Fibroblast of skin of left biceps (primary cell): ENCODE data around the gene TMEM231.
"Not testable (repeated sequence)": the region's sequence is repeated elsewhere in the genome, so short reads cannot be mapped to it uniquely, and the experiment has no call there.

Experiments used
- DNase-seq, 2 experiments: peaks; one replicate each; pipeline ENCODE4 v3.0.0-alpha.2; 2013; ENCODE audit warnings: low read depth in 2 of 2

The TMEM231 gene

GRCh38 chr16:75532142-75532765, 23.8 kb downstream of the TMEM231 start:
- DNase-seq, result no peak

DNA sequence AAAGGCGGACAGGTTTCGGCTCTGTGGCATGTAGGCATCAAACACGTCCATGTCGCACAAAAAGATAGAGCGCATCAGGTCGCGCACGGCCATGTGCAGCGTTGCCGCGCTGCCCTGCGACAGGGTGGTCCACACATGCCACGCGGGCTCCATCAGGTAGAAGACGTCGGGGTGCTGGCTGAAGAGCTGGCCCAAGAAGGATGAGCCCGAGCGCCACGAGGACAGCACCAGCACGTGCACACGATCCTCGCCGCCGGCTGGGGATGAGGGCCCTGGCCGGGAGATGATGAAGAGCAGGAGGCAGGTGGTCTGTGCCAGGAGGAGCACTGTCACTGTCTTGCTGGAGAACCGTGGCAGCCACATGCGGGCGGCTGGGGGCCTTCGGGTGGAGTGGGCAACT, 26.1 kb downstream of the TMEM231 start:
- DNase-seq, result no peak

DNA sequence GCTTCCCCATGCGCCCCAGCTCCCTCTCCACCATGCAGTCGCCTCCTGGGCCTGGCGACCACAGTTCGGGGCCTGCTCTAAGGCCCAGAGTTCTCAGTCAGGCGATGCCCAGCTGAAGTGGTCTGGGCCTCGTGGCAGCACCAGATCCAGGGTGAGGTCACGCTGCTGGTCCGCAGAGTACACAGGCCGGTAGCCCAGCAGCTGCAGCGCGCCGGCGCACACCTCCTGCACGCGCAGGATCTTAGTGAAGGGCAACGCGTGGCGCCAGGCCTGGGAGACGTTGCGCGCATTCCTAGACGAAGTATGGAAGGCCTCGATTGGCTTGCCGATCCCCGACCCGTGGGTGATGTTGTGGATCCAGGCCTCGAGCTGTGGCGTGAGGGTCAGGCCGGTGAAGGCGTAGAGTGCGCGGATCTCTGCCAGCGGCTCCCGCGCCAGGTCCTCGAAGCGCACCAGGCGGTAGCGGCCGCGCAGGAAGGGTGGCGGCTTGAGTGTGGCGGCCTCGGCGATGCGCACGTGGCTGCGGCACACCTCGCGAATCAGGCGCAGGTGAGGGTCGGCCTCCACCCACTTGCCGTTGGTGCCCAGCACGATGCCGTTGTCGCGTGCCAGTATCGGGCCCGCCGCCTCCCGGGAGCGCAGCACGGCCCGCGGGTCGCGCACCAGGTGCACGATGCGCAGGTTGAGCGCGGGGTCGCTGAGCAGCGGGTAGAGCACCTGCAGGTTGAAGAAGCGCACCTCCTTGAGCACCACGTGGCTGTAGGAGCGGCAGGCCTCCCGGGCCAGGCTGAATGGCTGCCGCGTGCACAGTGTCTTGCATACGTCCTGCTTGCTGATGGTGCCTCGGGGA, 26.8 kb downstream of the TMEM231 start:
- no peak for DNase-seq

- DNase-seq, result no peak
Observed at GRCh38 chr16:75527825-75528299, 28.2 kb downstream of the TMEM231 start.

GRCh38 chr16:75526032-75526790, 29.8 kb downstream of the TMEM231 start:
- DNase-seq, result no peak

DNA sequence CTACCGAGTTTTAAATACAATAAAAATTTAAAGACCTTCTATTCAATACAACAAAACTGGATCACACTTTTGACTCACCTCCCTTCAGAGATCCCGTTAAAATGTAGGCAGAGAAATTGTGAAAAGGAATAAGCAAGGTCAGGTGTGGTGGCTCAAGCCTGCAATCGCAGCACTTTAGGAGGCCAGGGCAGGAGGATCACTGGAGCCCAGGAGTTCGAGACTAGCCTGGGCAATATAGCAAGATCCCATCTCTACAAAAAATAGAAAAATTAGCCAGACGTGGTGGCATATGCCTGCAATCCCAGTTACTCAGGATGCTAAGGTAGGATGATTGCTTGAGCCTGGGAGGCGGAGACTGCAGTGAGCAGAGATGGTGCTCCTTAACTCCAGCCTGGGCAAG, 36.9 kb downstream of the TMEM231 start:
- no peak for DNase-seq

DNA sequence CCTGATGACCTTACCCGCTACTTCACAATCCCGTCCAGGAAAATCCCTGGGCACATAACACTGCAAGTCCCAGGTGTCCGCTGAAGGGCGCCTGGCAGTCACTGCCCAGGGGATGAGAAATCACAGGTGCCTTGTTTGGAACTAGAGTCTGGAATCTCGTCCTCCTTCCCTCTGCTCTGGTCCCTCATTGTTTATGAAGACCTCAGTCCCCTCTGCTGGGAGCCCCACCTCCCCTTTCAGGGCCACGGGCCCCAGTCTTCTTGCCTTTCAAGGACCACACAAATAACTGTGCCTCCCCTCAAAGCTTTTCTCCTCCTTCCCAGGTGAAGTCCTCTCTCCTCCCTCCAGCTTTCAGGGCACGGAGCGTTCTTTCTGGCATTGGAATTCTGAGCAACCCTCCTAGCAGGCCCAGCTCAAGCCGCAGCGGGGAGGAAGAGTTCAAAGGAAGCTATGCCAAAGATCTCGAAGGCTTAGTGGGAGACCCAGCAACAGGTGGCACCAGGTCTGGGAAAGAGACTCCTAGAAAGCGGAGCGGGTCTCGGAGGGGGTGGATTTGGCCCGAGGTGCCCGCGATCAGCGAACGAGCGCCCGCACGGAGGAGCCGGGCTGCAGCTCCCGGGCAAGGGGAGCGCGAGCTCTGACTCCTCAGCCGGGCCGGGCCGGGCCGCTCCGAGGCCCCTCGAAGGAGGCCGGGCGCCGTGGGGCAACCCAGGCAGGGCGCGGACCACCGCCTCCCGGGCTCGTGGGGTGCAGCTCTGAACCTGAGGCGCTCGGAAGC, 39.7 kb downstream of the TMEM231 start:
- DNase-seq, result not testable (repeated sequence)

- DNase-seq, result no peak
Observed at GRCh38 chr16:75514296-75514695, 41.8 kb downstream of the TMEM231 start.

DNA sequence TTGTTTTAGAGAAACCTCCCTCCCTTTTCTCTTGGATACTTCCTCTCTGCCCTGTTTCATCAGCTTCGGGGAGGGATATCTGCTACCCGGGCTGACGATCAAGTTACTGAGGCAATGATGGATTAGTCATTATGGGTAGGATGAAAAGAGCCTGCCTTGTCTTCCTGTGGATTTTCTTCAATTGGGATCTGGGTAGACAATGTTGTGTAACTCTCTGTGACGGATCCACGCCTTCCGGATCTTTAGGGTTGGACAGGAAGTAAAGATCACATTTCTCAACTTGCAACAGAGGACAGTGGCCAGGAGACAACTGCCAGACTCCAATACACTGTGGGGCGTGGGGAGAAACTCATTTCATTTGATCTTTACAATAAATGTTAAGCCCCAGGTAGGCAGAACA, 49.5 kb downstream of the TMEM231 start:
- DNase-seq, result peak; percentile 44 to 54

DNA sequence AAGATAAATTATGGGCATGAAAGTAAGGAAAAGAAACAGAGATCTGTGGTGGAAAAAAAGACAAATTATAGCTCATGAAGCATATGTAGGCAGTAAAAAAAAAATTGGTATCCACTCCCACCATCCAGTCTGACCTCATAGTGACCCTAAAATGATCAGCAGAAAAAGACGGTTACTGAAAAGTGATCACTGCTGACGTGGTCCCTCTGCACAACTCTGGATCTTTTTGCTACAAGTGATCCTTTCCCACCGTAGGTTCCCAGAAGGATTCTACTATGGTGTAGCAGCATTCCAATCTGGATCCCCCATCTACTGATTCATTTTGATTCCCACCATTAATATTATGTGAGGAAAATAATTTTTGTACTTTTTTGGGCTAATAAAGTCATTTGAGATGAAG, 49.9 kb downstream of the TMEM231 start:
- no peak for DNase-seq

GRCh38 chr16:75503801-75504200, 52.3 kb downstream of the TMEM231 start:
- no peak for DNase-seq

GRCh38 chr16:75502916-75503605, 53.0 kb downstream of the TMEM231 start:
- DNase-seq, result no peak

GRCh38 chr16:75501820-75502219, 54.2 kb downstream of the TMEM231 start:
- peak in 1 of 2 experiments; percentile 6 for DNase-seq

- no peak for DNase-seq
Observed at GRCh38 chr16:75501359-75501758, 54.7 kb downstream of the TMEM231 start.

DNA sequence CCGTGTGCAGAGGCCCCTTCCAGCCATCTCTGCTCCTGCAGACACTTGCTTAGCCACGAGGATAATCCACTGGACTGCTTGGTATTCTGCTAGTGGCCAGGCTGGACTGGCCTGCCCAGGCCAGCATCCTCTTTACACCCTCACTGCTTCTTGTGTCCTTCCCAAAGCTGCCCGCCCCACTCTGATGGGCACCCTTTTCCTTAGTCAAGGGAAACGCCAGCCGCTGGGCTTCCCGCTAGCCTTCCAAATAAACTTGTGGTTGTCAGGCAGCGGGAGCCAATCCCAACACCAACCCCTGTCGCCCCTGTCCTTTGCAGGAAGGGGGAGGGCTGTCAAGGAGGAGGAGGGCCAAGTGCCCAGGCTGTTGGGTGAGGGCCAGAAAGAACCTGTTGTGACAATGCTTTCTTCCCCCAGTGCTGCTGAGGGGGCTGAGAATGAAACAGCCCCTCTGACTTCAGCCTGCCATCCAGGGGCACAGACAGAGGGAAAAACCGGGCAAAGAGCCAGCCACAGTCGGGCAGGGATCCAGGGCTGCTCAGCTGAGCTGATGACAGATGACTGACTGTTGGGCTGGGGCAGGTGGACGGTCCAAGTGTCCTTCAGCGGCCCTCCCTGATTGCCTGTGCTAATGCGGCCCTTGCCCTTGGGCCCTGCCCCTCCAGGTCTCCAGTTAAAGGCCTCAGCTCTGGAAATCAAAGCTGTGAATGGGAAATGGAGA, 57.3 kb downstream of the TMEM231 start:
- not testable (repeated sequence) for DNase-seq

DNA sequence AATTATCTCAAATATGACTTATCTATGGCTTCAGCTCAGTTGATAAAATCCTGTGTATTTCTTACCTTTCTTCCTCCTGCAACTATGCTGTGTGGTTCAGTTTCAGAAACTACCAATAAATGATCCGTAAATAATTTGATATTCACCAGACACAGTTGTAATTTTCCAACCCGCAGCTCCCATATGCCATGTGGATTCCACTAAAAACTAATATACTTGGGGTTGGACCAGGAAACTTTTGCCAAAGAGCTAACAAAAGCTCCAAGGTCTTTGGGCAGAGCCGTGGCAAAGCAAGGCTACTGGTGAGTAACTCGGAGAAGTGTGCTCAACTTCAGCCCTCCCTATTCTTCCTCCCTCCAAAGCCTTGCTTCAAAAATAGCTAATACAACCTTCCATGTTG, 58.5 kb downstream of the TMEM231 start:
- no peak for DNase-seq

- peak in 1 of 2 experiments; percentile 4 for DNase-seq
Observed at GRCh38 chr16:75495076-75495674, 60.9 kb downstream of the TMEM231 start, which contains the start of gene CHST6. Gene CHST6 (minus strand): TSS chr16:75495441. CDS start chr16:75479828, 15,613 bp downstream.

- DNase-seq, result no peak
Observed at GRCh38 chr16:75494661-75495075, 61.4 kb downstream of the TMEM231 start.

DNA sequence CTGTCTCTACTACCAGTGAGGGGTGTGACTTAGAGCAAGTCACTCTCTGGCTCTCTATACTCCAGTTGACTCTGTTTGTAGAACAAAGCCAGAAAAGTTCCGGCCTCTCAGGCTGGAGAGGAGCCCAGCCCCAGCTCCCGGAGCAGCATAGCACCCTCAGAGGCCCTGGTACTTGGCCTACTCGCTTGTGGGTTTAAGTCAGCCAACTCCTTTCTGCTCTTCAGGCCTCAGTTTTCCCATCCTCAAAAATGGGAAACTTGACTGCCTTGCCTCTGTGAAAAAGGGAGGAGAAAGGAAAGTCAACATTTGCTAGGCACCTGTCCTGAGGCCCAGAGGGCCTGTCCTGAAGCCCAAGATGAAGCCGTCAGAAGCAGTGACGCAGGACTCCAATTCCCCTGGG, 61.9 kb downstream of the TMEM231 start:
- DNase-seq, result no peak

GRCh38 chr16:75491876-75492275, 64.2 kb downstream of the TMEM231 start:
- DNase-seq, result no peak
